Ascending aorta (tissue), 2 donors: Measurements from ENCODE around the gene ABI1. TPM values are rescaled to one million over a fixed set of nuclear protein-coding genes. Genes with fewer than 3 reads are reported as not detected.

Experiments used
- DNase-seq, 2 donors: peaks; one replicate each; pipeline ENCODE4 v3.0.0-alpha.2; 2019; ENCODE audit warnings: low spot score in 2 of 2
- H3K27ac ChIP-seq, 2 donors: fragments of 200-600 bp; sonication (generic); one replicate each; pipeline ENCODE4 v1.5.1; 2016 to 2017; ENCODE audit warnings: mild to moderate bottlenecking in 1 of 2
- H3K27me3 ChIP-seq: fragments of 200-600 bp; sonication (generic); one replicate; pipeline ENCODE4 v1.5.1; 2017
- H3K36me3 ChIP-seq, 2 donors: fragments of 200-600 bp; sonication (generic); one replicate each; pipeline ENCODE4 v1.5.1; 2016
- H3K4me1 ChIP-seq, 2 donors: fragments of 200-600 bp; sonication (generic); one replicate each; pipeline ENCODE4 v1.5.1; 2016 to 2017; ENCODE audit warnings: mild to moderate bottlenecking in 1 of 2
- H3K4me3 ChIP-seq, 2 donors: fragments of 200-600 bp; sonication (generic); one replicate each; pipeline ENCODE4 v1.5.1; 2016 to 2017; ENCODE audit warnings: mild to moderate bottlenecking in 1 of 2
- H3K9me3 ChIP-seq, 2 donors: fragments of 200-600 bp; sonication (generic); one replicate each; pipeline ENCODE4 v1.5.1; 2016
- CTCF ChIP-seq, 3 experiments: fragments of 200-600 bp in 2 of 3; fragments of 450-650 bp in 1 of 3; sonication (generic) in 2 of 3; IDR thresholded peaks; one replicate each; pipeline ENCODE4 v1.5.1; 2016 to 2019; ENCODE audit warnings: antibody characterized with exemption in 3 of 3, mild to moderate bottlenecking in 1 of 3, moderate library complexity in 1 of 3
- intact Hi-C: fragments of 100-400 bp; cut with DNase I; formaldehyde crosslinking; loops from one replicate; pipeline ENCODE4 v1.15.1; 2023
- total RNA-seq: library from RNA; depleted of rRNA; stranded (reverse); fragments of >200 nt; gene quantifications from one replicate; pipeline ENCODE4 v1.1.0, GENCODE V29; 2016

ABI1 gene
- total RNA-seq, 1 donor from 2014 or later: 5.7 TPM

- H3K36me3 ChIP-seq: peaks cover 0 to 9% of the 10 kb centered on the region in 2 donors
Measured at GRCh38 chr10:26717476-26717875, 143.3 kb downstream of the ABI1 start.

GRCh38 chr10:26715137-26715487 lies 145.6 kb downstream of the ABI1 start:
- Histone ChIP-seq H3K4me1 (no peaks in the 10 kb centered on the region), H3K27ac (no peak overlapping the region), H3K27me3 (no peaks in the 10 kb centered on the region), H3K4me3 (no peak overlapping the region), H3K9me3 (no peaks in the 10 kb centered on the region), H3K36me3 (peaks cover 0 to 15% of the 10 kb centered on the region in 2 donors)
- intact Hi-C loops: no loop called here
- TF ChIP-seq CTCF (IDR thresholded peaks at IDR 0.05): no peak
- DNase-seq: no peak

More at GRCh38 chr10:26717476-26717875, 143.3 kb downstream of the ABI1 start:
- intact Hi-C loops: no loop called here
- no peak for TF ChIP-seq CTCF (IDR thresholded peaks at IDR 0.05)
- H3K4me1 ChIP-seq: no peaks in the 10 kb centered on the region
- H3K27ac ChIP-seq: no peak overlapping the region
- no peaks in the 10 kb centered on the region for H3K27me3 ChIP-seq
- no peak for DNase-seq
- no peak overlapping the region for H3K4me3 ChIP-seq
- H3K9me3 ChIP-seq: no peaks in the 10 kb centered on the region

- peaks cover 0 to 15% of the 10 kb centered on the region in 2 donors for H3K36me3 ChIP-seq
- DNase-seq: no peak
- intact Hi-C loops: no loop called here
Measured at GRCh38 chr10:26714415-26715136, 146.2 kb downstream of the ABI1 start.

GRCh38 chr10:26711324-26711723 lies 149.4 kb downstream of the ABI1 start:
- no peak for DNase-seq
- intact Hi-C loops: no loop called here
- Histone ChIP-seq H3K9me3 (no peaks in the 10 kb centered on the region), H3K36me3 (peaks cover 6 to 32% of the 10 kb centered on the region in 2 donors), H3K4me1 (no peaks in the 10 kb centered on the region), H3K4me3 (no peak overlapping the region), H3K27ac (no peak overlapping the region), H3K27me3 (no peaks in the 10 kb centered on the region)
- no peak for TF ChIP-seq CTCF (IDR thresholded peaks at IDR 0.05)

More at GRCh38 chr10:26714415-26715136, 146.2 kb downstream of the ABI1 start:
- no peaks in the 10 kb centered on the region for H3K4me1 ChIP-seq
- TF ChIP-seq CTCF (IDR thresholded peaks at IDR 0.05): no peak
- H3K27me3 ChIP-seq: no peaks in the 10 kb centered on the region
- no peaks in the 10 kb centered on the region for H3K9me3 ChIP-seq
- no peak overlapping the region for H3K27ac ChIP-seq
- no peak overlapping the region for H3K4me3 ChIP-seq

- DNase-seq: no peak
- no peak overlapping the region for H3K4me3 ChIP-seq
- no peaks in the 10 kb centered on the region for H3K4me1 ChIP-seq
- H3K27ac ChIP-seq: no peak overlapping the region
- no peak for TF ChIP-seq CTCF (IDR thresholded peaks at IDR 0.05)
- H3K36me3 ChIP-seq: peaks cover 6 to 32% of the 10 kb centered on the region in 2 donors
- intact Hi-C loops: no loop called here
- no peaks in the 10 kb centered on the region for H3K9me3 ChIP-seq
- H3K27me3 ChIP-seq: no peaks in the 10 kb centered on the region
Measured at GRCh38 chr10:26706936-26707335, 153.8 kb downstream of the ABI1 start.
